GM21723 (cell line): ENCODE measurements around the gene AP1B1.
"Not testable (repeated sequence)": the region's sequence is repeated elsewhere in the genome, so short reads cannot be mapped to it uniquely, and the experiment has no call there.

Experiments used
- ATAC-seq: cut with Tn5 transposase; IDR thresholded peaks from one replicate; pipeline ENCODE4 v1.9.1; 2021; ENCODE audit warnings: mild to moderate bottlenecking, moderate library complexity; ENCODE audit not compliant: unreplicated experiment

AP1B1 gene

GRCh38 chr22:29351891-29352290 lies 36.5 kb downstream of the AP1B1 start:
- no peak for ATAC-seq

GRCh38 chr22:29351042-29351441 lies 37.3 kb downstream of the AP1B1 start:
- no peak for ATAC-seq

- ATAC-seq, result no peak
Measured at GRCh38 chr22:29348956-29349355, 39.4 kb downstream of the AP1B1 start.

GRCh38 chr22:29348041-29348440 lies 40.3 kb downstream of the AP1B1 start:
- no peak for ATAC-seq

GRCh38 chr22:29346659-29347058 lies 41.7 kb downstream of the AP1B1 start:
- no peak for ATAC-seq

GRCh38 chr22:29345932-29346331 lies 42.4 kb downstream of the AP1B1 start:
- ATAC-seq, result no peak

GRCh38 chr22:29344889-29345288 lies 43.5 kb downstream of the AP1B1 start:
- not testable (repeated sequence) for ATAC-seq

GRCh38 chr22:29344137-29344536 lies 44.2 kb downstream of the AP1B1 start:
- ATAC-seq, result no peak

GRCh38 chr22:29343313-29343805 lies 45.0 kb downstream of the AP1B1 start:
- no peak for ATAC-seq

- ATAC-seq, result no peak
Measured at GRCh38 chr22:29342577-29343312, 45.6 kb downstream of the AP1B1 start.

GRCh38 chr22:29342177-29342576 lies 46.2 kb downstream of the AP1B1 start:
- ATAC-seq, result no peak

GRCh38 chr22:29341849-29342127 lies 46.6 kb downstream of the AP1B1 start:
- ATAC-seq, result no peak

GRCh38 chr22:29341056-29341848 lies 47.1 kb downstream of the AP1B1 start:
- ATAC-seq, result no peak

- no peak for ATAC-seq
Measured at GRCh38 chr22:29340566-29340965, 47.8 kb downstream of the AP1B1 start.

GRCh38 chr22:29339381-29340235 lies 48.8 kb downstream of the AP1B1 start:
- ATAC-seq, result no peak

- ATAC-seq, result no peak
Measured at GRCh38 chr22:29338398-29338797, 50.0 kb downstream of the AP1B1 start.

GRCh38 chr22:29337631-29338284 lies 50.6 kb downstream of the AP1B1 start:
- ATAC-seq, result no peak

- ATAC-seq, result no peak
Measured at GRCh38 chr22:29336751-29337490, 51.4 kb downstream of the AP1B1 start.

- no peak for ATAC-seq
Measured at GRCh38 chr22:29335656-29336055, 52.7 kb downstream of the AP1B1 start.

- no peak for ATAC-seq
Measured at GRCh38 chr22:29334696-29335344, 53.5 kb downstream of the AP1B1 start.
